Measurements from ENCODE around the gene LRMDA.
A peak's percentile ranks its signal among the peaks of the same experiment; 100 is the strongest.

Gene LRMDA

GRCh38 chr10:76297358-76297757 lies 865.9 kb downstream of the LRMDA start:
- DNase-seq (ENCODE audit: low read depth, low spot score), result no peak

- DNase-seq (ENCODE audit: low read depth, low spot score), result no peak
Observed at GRCh38 chr10:76297780-76298281, 866.4 kb downstream of the LRMDA start.

- no peak for DNase-seq (ENCODE audit: low read depth, low spot score)
Observed at GRCh38 chr10:76298329-76298728, 866.9 kb downstream of the LRMDA start.

- no peak for DNase-seq (ENCODE audit: low read depth, low spot score)
Observed at GRCh38 chr10:76299501-76299900, 868.1 kb downstream of the LRMDA start.

GRCh38 chr10:76301211-76301610 lies 869.8 kb downstream of the LRMDA start:
- no peak for DNase-seq (ENCODE audit: low read depth, low spot score)

- DNase-seq (ENCODE audit: low read depth, low spot score), result peak; percentile 19
Observed at GRCh38 chr10:76301950-76302349, 870.5 kb downstream of the LRMDA start.

GRCh38 chr10:76302481-76302880 lies 871.1 kb downstream of the LRMDA start:
- peak; percentile 40 for DNase-seq (ENCODE audit: low read depth, low spot score)

- peak; percentile 62 for DNase-seq (ENCODE audit: low read depth, low spot score)
Observed at GRCh38 chr10:76302961-76303630, 871.7 kb downstream of the LRMDA start.

GRCh38 chr10:76303682-76304316 lies 872.4 kb downstream of the LRMDA start:
- DNase-seq (ENCODE audit: low read depth, low spot score), result peak; percentile 89

- no peak for DNase-seq (ENCODE audit: low read depth, low spot score)
Observed at GRCh38 chr10:76305930-76306615, 874.6 kb downstream of the LRMDA start.

- DNase-seq (ENCODE audit: low read depth, low spot score), result no peak
Observed at GRCh38 chr10:76306856-76307255, 875.4 kb downstream of the LRMDA start.

- DNase-seq (ENCODE audit: low read depth, low spot score), result peak; percentile 12
Observed at GRCh38 chr10:76309070-76309469, 877.6 kb downstream of the LRMDA start.

GRCh38 chr10:76309741-76310587 lies 878.5 kb downstream of the LRMDA start:
- peak; percentile 70 for DNase-seq (ENCODE audit: low read depth, low spot score)

- no peak for DNase-seq (ENCODE audit: low read depth, low spot score)
Observed at GRCh38 chr10:76310588-76311080, 879.2 kb downstream of the LRMDA start.

GRCh38 chr10:76311752-76312636 lies 880.6 kb downstream of the LRMDA start:
- DNase-seq (ENCODE audit: low read depth, low spot score), result no peak

- DNase-seq (ENCODE audit: low read depth, low spot score), result no peak
Observed at GRCh38 chr10:76315240-76315639, 883.8 kb downstream of the LRMDA start.

- no peak for DNase-seq (ENCODE audit: low read depth, low spot score)
Observed at GRCh38 chr10:76316234-76316633, 884.8 kb downstream of the LRMDA start.

GRCh38 chr10:76317078-76317477 lies 885.7 kb downstream of the LRMDA start:
- no peak for DNase-seq (ENCODE audit: low read depth, low spot score)

- DNase-seq (ENCODE audit: low read depth, low spot score), result no peak
Observed at GRCh38 chr10:76318211-76318610, 886.8 kb downstream of the LRMDA start.

GRCh38 chr10:76319661-76320060 lies 888.2 kb downstream of the LRMDA start:
- peak; percentile 70 for DNase-seq (ENCODE audit: low read depth, low spot score)

Measured in astrocyte of the hippocampus (primary cell).